RWPE2 (cell line): ENCODE data around the gene PDLIM4.

Experiments
- ATAC-seq: fragments of 200-7000 bp; cut with Tn5 transposase; 3 replicates; pipeline ENCODE4 v1.9.1; 2021; ENCODE audit warnings: low read depth
- DNase-seq: peaks from one replicate; pipeline ENCODE4 v3.0.0-alpha.2; 2020; ENCODE audit warnings: low spot score
- H3K27ac ChIP-seq: fragments of 450-650 bp; 2 replicates; pipeline ENCODE4 v1.5.1; 2017; ENCODE audit warnings: mild to moderate bottlenecking; ENCODE audit not compliant: poor library complexity, severe bottlenecking
- H3K27me3 ChIP-seq: fragments of 250-450 bp; sonication (Bioruptor Pico); 2 replicates; pipeline ENCODE4 v1.5.1; 2021; ENCODE audit warnings: mild to moderate bottlenecking, moderate library complexity; ENCODE audit not compliant: insufficient read depth, poor library complexity, severe bottlenecking
- H3K36me3 ChIP-seq: fragments of 250-450 bp; sonication (Bioruptor Pico); 2 replicates; pipeline ENCODE4 v1.5.1; 2020; ENCODE audit warnings: low read depth, mild to moderate bottlenecking, moderate library complexity
- H3K4me1 ChIP-seq: fragments of 250-450 bp; sonication (Bioruptor Pico); 2 replicates; pipeline ENCODE4 v1.5.1; 2021; ENCODE audit warnings: mild to moderate bottlenecking, moderate library complexity; ENCODE audit not compliant: insufficient read depth, poor library complexity, severe bottlenecking
- H3K4me3 ChIP-seq: fragments of 250-450 bp; sonication (Bioruptor Pico); 2 replicates; pipeline ENCODE4 v1.5.1; 2021; ENCODE audit warnings: mild to moderate bottlenecking, moderate library complexity; ENCODE audit not compliant: severe bottlenecking
- H3K9me3 ChIP-seq: fragments of 250-450 bp; sonication (Bioruptor Pico); 2 replicates; pipeline ENCODE4 v1.5.1; 2021; ENCODE audit warnings: mild to moderate bottlenecking, moderate library complexity; ENCODE audit not compliant: severe bottlenecking
- CTCF ChIP-seq: fragments of 450-650 bp; IDR thresholded peaks from one replicate; pipeline ENCODE4 v1.5.1; 2017; ENCODE audit warnings: mild to moderate bottlenecking, moderate library complexity; ENCODE audit not compliant: poor library complexity, severe bottlenecking

Gene PDLIM4

GRCh38 chr5:132262882-132263547, 5.5 kb downstream of the PDLIM4 start:
- H3K4me1 ChIP-seq, result peaks cover 54% of the 10 kb centered on the region

GRCh38 chr5:132263548-132264261, 6.2 kb downstream of the PDLIM4 start:
- peak; percentile 80 for DNase-seq
- H3K9me3 ChIP-seq, result no peaks in the 10 kb centered on the region
- peak; percentile 7 for TF ChIP-seq CTCF
- H3K27ac ChIP-seq, result peak overlapping the region; percentile 95
- no peak overlapping the region for H3K4me3 ChIP-seq
- ATAC-seq, result peak; percentile 35
- peaks cover 28% of the 10 kb centered on the region for H3K36me3 ChIP-seq
- peaks cover 53% of the 10 kb centered on the region for H3K4me1 ChIP-seq
- no peaks in the 10 kb centered on the region for H3K27me3 ChIP-seq

More at GRCh38 chr5:132262882-132263547, 5.5 kb downstream of the PDLIM4 start:
- H3K9me3 ChIP-seq, result no peaks in the 10 kb centered on the region
- ATAC-seq, result no peak
- no peak overlapping the region for H3K4me3 ChIP-seq
- DNase-seq, result peak; percentile 25
- H3K36me3 ChIP-seq, result peaks cover 28% of the 10 kb centered on the region
- no peak for TF ChIP-seq CTCF
- H3K27ac ChIP-seq, result peak overlapping the region; percentile 95
- no peaks in the 10 kb centered on the region for H3K27me3 ChIP-seq

DNA sequence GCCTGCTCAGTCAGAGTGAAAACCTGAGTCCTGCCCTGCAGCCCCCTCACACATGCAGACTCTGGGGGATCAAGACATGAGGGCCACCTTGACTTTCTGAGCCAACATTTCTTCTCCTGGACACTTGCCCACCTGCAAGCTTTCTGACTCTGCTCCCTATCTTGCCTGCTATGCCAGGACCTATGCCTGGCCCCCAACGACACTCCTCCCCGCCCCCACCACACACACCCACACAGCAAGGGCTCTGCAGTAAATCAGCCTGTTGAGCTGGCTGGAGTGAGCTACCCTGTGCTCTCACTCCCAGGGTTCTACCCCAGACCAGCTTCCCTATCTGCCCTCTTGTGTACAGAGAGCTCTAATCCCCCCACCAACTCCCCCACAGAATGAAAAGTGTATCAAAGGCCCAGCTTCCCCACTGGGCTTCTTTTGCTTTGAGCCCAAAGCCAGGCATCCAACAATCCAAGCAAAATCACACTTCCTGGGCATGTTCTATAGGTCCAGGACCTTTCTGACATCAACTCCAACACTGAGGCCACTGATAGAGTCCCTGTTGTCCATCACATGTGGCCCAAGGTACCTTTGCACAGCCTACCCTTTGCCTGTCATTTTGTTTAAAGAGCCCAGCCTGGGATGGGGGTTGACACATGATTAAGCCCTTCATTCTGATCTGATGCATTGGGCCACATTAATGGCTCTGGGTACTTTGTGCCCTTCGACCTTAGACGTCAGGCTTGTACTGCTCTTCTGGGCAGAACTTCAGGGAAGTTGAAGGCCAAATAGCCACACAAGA, 7.2 kb downstream of the PDLIM4 start:
- no peak for TF ChIP-seq CTCF
- H3K36me3 ChIP-seq, result peaks cover 28% of the 10 kb centered on the region
- H3K27ac ChIP-seq, result peak overlapping the region; percentile 95

GRCh38 chr5:132265336-132266030, 8.0 kb downstream of the PDLIM4 start:
- Histone ChIP-seq H3K27me3 (no peaks in the 10 kb centered on the region), H3K36me3 (peaks cover 28% of the 10 kb centered on the region), H3K9me3 (no peaks in the 10 kb centered on the region), H3K27ac (peak overlapping the region; percentile 95), H3K4me1 (peaks cover 35% of the 10 kb centered on the region), H3K4me3 (no peak overlapping the region)
- ATAC-seq (peak; percentile 80), DNase-seq (peak; percentile 88)
- TF ChIP-seq CTCF, result peak; percentile 14

More for the DNA sequence above, 7.2 kb downstream of the PDLIM4 start:
- Histone ChIP-seq H3K4me3 (no peak overlapping the region), H3K27me3 (no peaks in the 10 kb centered on the region), H3K4me1 (peaks cover 42% of the 10 kb centered on the region), H3K9me3 (no peaks in the 10 kb centered on the region)
- no peak for ATAC-seq
- DNase-seq, result peak; percentile 48
